ENCODE data around the gene DAB1. TPM values are rescaled to one million over a fixed set of nuclear protein-coding genes. Genes with fewer than 3 reads are reported as not detected.
"Not testable (repeated sequence)": the region's sequence is repeated elsewhere in the genome, so short reads cannot be mapped to it uniquely, and the experiment has no call there.

The DAB1 gene
- total RNA-seq, 6 donors from 2014 or later = 0.15 to 0.20 TPM; not detected in 4

DNA sequence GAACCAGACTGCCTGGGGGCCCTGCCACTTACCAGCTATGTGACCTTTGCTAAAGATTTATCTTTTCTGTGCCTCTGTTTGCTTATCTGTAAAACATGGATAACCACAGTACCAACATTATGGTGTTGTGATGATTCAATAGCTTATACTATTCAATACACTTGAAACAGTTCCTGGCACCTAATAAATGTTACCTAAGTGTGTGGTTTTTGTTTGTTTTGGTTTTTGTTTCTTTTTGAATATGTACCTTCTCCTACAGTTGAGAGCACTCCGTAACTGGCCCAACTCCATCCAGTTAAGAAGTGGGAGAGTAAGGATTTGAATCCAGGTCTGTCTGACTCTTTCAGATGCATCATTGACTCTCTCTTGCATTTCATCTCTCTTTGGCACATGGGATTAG, 332.2 kb downstream of the DAB1 start:
- ATAC-seq (ENCODE audit: low FRiP score in 2 of 2) = no peak
- Histone ChIP-seq H3K9me3 (no peaks in the 10 kb centered on the region), H3K27ac (no peak overlapping the region), H3K36me3 (no peaks in the 10 kb centered on the region), H3K4me3 (no peak overlapping the region), H3K27me3 (no peaks in the 10 kb centered on the region), H3K4me1 (no peaks in the 10 kb centered on the region)
- no peak for TF ChIP-seq POLR2A (IDR thresholded peaks at IDR 0.05)
- TF ChIP-seq, protein P1, sequence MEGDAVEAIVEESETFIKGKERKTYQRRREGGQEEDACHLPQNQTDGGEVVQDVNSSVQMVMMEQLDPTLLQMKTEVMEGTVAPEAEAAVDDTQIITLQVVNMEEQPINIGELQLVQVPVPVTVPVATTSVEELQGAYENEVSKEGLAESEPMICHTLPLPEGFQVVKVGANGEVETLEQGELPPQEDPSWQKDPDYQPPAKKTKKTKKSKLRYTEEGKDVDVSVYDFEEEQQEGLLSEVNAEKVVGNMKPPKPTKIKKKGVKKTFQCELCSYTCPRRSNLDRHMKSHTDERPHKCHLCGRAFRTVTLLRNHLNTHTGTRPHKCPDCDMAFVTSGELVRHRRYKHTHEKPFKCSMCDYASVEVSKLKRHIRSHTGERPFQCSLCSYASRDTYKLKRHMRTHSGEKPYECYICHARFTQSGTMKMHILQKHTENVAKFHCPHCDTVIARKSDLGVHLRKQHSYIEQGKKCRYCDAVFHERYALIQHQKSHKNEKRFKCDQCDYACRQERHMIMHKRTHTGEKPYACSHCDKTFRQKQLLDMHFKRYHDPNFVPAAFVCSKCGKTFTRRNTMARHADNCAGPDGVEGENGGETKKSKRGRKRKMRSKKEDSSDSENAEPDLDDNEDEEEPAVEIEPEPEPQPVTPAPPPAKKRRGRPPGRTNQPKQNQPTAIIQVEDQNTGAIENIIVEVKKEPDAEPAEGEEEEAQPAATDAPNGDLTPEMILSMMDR (IDR thresholded peaks at IDR 0.05) = no peak
- no peak for TF ChIP-seq EP300 (IDR thresholded peaks at IDR 0.05)
- no peak for TF ChIP-seq POLR2AphosphoS5 (IDR thresholded peaks at IDR 0.05)
- no peak for DNase-seq
- WGBS, 2 donors = 70 to 78% methylated on average over 1 of the region's 1 CpG

- H3K4me3 ChIP-seq = no peak overlapping the region
- H3K27ac ChIP-seq = no peak overlapping the region
- no peaks in the 10 kb centered on the region for H3K9me3 ChIP-seq
- WGBS, 2 donors = 62 to 71% methylated on average over 3 of the region's 3 CpGs
- H3K36me3 ChIP-seq = no peaks in the 10 kb centered on the region
- DNase-seq = no peak
- no peaks in the 10 kb centered on the region for H3K4me1 ChIP-seq
- no peak for TF ChIP-seq POLR2A (IDR thresholded peaks at IDR 0.05)
- TF ChIP-seq POLR2AphosphoS5 (IDR thresholded peaks at IDR 0.05) = no peak
- TF ChIP-seq, protein P1 (IDR thresholded peaks at IDR 0.05) = no peak
- TF ChIP-seq EP300 (IDR thresholded peaks at IDR 0.05) = no peak
- no peak for ATAC-seq (ENCODE audit: low FRiP score in 2 of 2)
- no peaks in the 10 kb centered on the region for H3K27me3 ChIP-seq
These were observed 334.0 kb downstream of the DAB1 start for GRCh38 chr1:57089855-57090254.

DNA sequence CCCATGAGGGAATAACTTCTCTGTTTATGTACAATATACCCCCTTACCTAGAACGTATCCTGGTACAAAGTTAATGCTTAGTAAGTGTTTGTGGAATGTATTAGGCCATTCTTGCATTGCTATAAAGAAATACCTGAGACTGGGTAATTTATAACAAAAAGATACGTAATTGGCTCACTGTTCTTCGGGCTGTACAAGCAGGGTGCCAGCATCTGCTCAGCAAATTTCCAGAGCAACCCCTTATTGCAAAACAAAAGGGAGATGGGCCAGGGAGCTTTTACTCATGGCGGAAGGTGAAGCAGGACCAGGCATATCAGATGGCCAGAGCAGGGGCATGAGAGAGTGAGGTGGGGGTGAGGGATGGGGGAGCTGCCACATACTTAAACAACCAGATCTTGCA, 334.6 kb downstream of the DAB1 start:
- H3K36me3 ChIP-seq = no peaks in the 10 kb centered on the region
- ATAC-seq (ENCODE audit: low FRiP score in 2 of 2) (no peak), DNase-seq (no peak)
- H3K4me3 ChIP-seq = no peak overlapping the region
- H3K9me3 ChIP-seq = no peaks in the 10 kb centered on the region
- no peak overlapping the region for H3K27ac ChIP-seq
- no peaks in the 10 kb centered on the region for H3K4me1 ChIP-seq
- TF ChIP-seq POLR2AphosphoS5 (IDR thresholded peaks at IDR 0.05) (no peak), EP300 (IDR thresholded peaks at IDR 0.05) (no peak), POLR2A (IDR thresholded peaks at IDR 0.05) (no peak)
- TF ChIP-seq, protein P1 (IDR thresholded peaks at IDR 0.05) = no peak
- 88 to 92% methylated on average over 4 of the region's 4 CpGs for WGBS, 2 donors
- no peaks in the 10 kb centered on the region for H3K27me3 ChIP-seq

GRCh38 chr1:57088653-57089052, 335.2 kb downstream of the DAB1 start:
- H3K4me1 ChIP-seq = no peaks in the 10 kb centered on the region
- no peak overlapping the region for H3K4me3 ChIP-seq
- H3K36me3 ChIP-seq = no peaks in the 10 kb centered on the region
- no peak for TF ChIP-seq EP300 (IDR thresholded peaks at IDR 0.05)
- TF ChIP-seq, protein P1 (IDR thresholded peaks at IDR 0.05) = no peak
- TF ChIP-seq POLR2A (IDR thresholded peaks at IDR 0.05) = no peak
- no peak for TF ChIP-seq POLR2AphosphoS5 (IDR thresholded peaks at IDR 0.05)
- H3K27ac ChIP-seq = no peak overlapping the region
- H3K27me3 ChIP-seq = no peaks in the 10 kb centered on the region
- H3K9me3 ChIP-seq = no peaks in the 10 kb centered on the region
- 68 to 77% methylated on average over 6 of the region's 6 CpGs for WGBS, 2 donors
- ATAC-seq (ENCODE audit: low FRiP score in 2 of 2) (no peak), DNase-seq (no peak)

- DNase-seq; H3K36me3 ChIP-seq; H3K27ac ChIP-seq; H3K4me1 ChIP-seq; H3K4me3 ChIP-seq; ATAC-seq (ENCODE audit: low FRiP score in 2 of 2); H3K9me3 ChIP-seq; H3K27me3 ChIP-seq: not testable (repeated sequence)
- whole genome bisulfite sequencing, 2 donors = 88% methylated on average over 3 of the region's 3 CpGs; no CpG with 5 or more reads in 1 of the 2 donors
These were observed 336.2 kb downstream of the DAB1 start for GRCh38 chr1:57087660-57088059.

Data from upper lobe of left lung (tissue), 6 donors.